Type B pancreatic cell (in vitro differentiated cells): Measurements from ENCODE around the gene FERD3L. TPM values are rescaled to one million over a fixed set of nuclear protein-coding genes. Genes with fewer than 3 reads are reported as not detected.
A peak's percentile ranks its signal among the peaks of the same experiment; 100 is the strongest.

Experiments
- DNase-seq: peaks from one replicate; pipeline ENCODE4 v3.0.0; 2021; ENCODE audit warnings: mixed read lengths; ENCODE audit not compliant: unreplicated experiment; ENCODE audit errors: extremely low spot score
- H3K27ac Mint-ChIP-seq: 2 replicates; pipeline ENCODE4 v1.8.0; 2021; ENCODE audit warnings: mild to moderate bottlenecking, mixed read lengths
- H3K27me3 Mint-ChIP-seq: 2 replicates; pipeline ENCODE4 v1.8.0; 2021; ENCODE audit warnings: mixed read lengths
- H3K36me3 Mint-ChIP-seq: 2 replicates; pipeline ENCODE4 v1.8.0; 2021; ENCODE audit warnings: mixed read lengths
- H3K4me1 Mint-ChIP-seq: one replicate; pipeline ENCODE4 v1.8.0; 2021; ENCODE audit warnings: mixed read lengths; ENCODE audit not compliant: unreplicated experiment
- H3K4me3 Mint-ChIP-seq: 2 replicates; pipeline ENCODE4 v1.8.0; 2021; ENCODE audit warnings: mild to moderate bottlenecking, mixed read lengths
- H3K9me3 Mint-ChIP-seq: 2 replicates; pipeline ENCODE4 v1.8.0; 2021; ENCODE audit warnings: mixed read lengths
- total RNA-seq: library from RNA; stranded (reverse); gene quantifications from 2 replicates; pipeline ENCODE4 v1.2.1, GENCODE V29; 2021; ENCODE audit warnings: low replicate concordance
- TF ChIP-seq, protein P1 (sequence below): fragments of 200-600 bp; sonication (generic); conservative IDR thresholded peaks from 2 replicates; pipeline ENCODE4 v1.5.0; 2021; ENCODE audit warnings: antibody characterized with exemption, mild to moderate bottlenecking

The FERD3L gene
- total RNA-seq, 1 donor from 2014 or later, result not detected

DNA sequence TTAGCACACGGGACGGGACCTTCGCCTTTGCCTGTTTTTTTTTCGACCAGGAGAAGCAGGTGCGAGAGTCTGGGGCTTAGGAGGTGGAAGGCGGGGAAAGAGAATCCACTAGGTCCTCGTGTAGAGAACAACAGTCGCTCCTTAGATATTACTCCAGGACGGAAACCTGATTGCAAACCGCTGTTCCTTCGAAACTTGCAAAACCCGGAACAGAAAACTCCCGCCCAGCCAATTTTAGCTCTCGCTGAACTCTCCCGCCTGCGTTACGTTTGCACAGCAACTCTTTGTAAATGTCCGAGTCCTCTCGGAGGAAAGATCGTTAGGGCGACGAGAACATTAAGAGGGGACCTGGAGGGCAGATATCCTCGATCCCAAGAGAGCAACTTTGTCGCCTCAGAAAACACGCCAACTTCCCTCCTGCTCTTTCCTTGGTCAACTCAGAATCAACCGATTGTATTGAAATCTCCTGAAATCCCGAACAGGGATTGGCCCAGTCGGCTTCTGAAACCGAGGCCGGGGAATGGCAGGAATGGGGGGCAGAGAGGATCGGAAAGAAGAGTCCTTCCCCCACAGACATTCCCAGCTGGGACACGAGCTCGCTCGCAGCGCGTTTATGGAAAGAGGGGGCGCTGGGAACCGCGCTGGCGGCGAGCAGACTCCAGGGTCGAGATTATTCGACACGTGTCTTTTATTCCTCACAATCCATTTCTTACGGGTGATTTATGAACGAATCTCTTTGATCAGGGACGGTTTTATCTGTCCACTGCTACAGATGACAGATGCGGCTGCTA lies 37.7 kb downstream of the FERD3L start:
- Mint-ChIP-seq H3K9me3 (peaks cover 4% of the 10 kb centered on the region), H3K27me3 (peaks cover 97% of the 10 kb centered on the region), H3K4me3 (peak overlapping the region; percentile 85), H3K36me3 (peaks cover 12% of the 10 kb centered on the region), H3K27ac (peak overlapping the region; percentile 21), H3K4me1 (peaks cover 58% of the 10 kb centered on the region)
- TF ChIP-seq, protein P1, sequence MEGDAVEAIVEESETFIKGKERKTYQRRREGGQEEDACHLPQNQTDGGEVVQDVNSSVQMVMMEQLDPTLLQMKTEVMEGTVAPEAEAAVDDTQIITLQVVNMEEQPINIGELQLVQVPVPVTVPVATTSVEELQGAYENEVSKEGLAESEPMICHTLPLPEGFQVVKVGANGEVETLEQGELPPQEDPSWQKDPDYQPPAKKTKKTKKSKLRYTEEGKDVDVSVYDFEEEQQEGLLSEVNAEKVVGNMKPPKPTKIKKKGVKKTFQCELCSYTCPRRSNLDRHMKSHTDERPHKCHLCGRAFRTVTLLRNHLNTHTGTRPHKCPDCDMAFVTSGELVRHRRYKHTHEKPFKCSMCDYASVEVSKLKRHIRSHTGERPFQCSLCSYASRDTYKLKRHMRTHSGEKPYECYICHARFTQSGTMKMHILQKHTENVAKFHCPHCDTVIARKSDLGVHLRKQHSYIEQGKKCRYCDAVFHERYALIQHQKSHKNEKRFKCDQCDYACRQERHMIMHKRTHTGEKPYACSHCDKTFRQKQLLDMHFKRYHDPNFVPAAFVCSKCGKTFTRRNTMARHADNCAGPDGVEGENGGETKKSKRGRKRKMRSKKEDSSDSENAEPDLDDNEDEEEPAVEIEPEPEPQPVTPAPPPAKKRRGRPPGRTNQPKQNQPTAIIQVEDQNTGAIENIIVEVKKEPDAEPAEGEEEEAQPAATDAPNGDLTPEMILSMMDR, result no peak
- DNase-seq, result no peak

DNA sequence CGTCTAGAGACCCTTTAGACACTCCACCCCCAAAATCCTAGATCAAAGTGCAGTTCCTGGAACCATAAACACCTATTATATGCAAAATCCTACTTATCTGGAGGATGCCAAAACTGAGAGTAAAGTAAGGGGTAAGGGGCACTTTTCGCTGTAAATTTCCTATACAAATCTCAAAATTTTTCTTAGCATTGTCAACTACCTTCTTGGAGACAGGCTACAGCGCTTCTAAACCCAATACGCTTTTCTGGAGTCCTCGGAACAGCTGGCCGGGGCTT lies 38.2 kb downstream of the FERD3L start:
- peaks cover 4% of the 10 kb centered on the region for H3K9me3 Mint-ChIP-seq
- H3K27ac Mint-ChIP-seq, result peak overlapping the region; percentile 21
- TF ChIP-seq, protein P1, result no peak
- H3K4me1 Mint-ChIP-seq, result peaks cover 58% of the 10 kb centered on the region
- DNase-seq, result no peak
- peaks cover 94% of the 10 kb centered on the region for H3K27me3 Mint-ChIP-seq
- H3K4me3 Mint-ChIP-seq, result peak overlapping the region; percentile 85
- H3K36me3 Mint-ChIP-seq, result peaks cover 12% of the 10 kb centered on the region

DNA sequence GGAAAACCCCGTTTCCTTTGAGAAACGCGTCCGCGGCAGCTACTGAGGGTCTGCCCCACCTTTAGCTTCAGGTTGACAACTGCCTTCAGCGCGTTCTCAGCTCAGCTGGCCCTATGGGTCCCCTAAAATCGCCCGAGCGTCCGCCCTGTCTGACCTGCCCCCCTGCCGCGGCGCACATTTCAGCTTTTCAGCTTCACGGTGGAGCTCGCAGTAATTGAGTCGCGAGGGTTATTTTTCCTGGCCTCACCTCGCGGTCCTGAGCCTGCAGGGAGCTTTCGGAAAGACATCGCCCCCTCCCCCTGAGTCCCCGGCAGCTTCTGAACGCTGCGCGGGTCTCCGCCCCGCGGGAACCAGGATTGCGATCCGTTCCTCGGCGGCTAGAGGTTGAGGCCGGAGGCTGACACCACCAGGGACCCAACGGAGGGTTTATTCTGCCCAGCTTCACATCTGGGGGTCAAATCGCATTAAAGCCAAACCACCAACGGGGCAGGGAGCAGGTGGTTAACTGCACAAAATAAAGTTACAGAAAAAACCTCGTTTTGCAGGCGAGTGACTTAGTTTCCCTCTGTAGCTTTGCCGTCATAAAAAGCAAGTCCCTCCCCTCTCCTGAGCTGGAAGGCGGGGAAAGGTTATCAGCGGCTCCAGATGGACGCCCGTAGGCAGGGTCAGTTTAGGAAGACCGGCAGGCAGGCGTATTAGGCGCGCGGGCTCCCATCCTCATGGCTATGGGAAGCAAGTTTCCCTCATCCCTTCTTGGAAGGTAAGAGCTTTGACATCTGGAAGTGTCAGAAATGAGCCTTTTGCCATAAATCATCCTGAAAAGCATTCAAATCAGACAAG lies 38.8 kb downstream of the FERD3L start:
- H3K27ac Mint-ChIP-seq, result peak overlapping the region; percentile 21
- peaks cover 91% of the 10 kb centered on the region for H3K27me3 Mint-ChIP-seq
- peaks cover 4% of the 10 kb centered on the region for H3K9me3 Mint-ChIP-seq
- DNase-seq, result no peak
- peaks cover 53% of the 10 kb centered on the region for H3K4me1 Mint-ChIP-seq
- H3K4me3 Mint-ChIP-seq, result peak overlapping the region; percentile 85
- H3K36me3 Mint-ChIP-seq, result peaks cover 12% of the 10 kb centered on the region
- TF ChIP-seq, protein P1, result no peak

DNA sequence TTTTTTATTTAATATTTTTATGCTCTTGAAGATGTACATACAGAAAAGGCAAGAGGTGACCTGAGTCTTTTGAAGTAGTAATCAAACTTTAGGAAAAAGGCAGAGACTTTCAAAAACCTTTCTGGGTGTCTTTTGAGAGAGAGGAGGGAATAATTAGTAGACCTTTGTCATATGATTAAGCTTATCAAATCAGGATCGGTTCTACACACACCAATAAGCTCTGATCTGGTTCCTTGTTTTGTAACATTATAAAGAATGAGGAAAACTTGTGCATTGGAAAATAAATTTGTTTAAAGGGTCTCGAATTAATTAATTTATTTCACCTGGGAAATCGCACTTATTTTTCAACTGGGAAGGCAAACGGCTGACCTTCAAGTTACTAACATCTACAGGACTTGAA lies 39.7 kb downstream of the FERD3L start:
- peak overlapping the region; percentile 21 for H3K27ac Mint-ChIP-seq
- H3K27me3 Mint-ChIP-seq, result peaks cover 90% of the 10 kb centered on the region
- H3K9me3 Mint-ChIP-seq, result peaks cover 4% of the 10 kb centered on the region
- H3K4me3 Mint-ChIP-seq, result peak overlapping the region; percentile 85
- TF ChIP-seq, protein P1, result no peak
- peaks cover 7% of the 10 kb centered on the region for H3K36me3 Mint-ChIP-seq
- DNase-seq, result no peak
- peaks cover 44% of the 10 kb centered on the region for H3K4me1 Mint-ChIP-seq

DNA sequence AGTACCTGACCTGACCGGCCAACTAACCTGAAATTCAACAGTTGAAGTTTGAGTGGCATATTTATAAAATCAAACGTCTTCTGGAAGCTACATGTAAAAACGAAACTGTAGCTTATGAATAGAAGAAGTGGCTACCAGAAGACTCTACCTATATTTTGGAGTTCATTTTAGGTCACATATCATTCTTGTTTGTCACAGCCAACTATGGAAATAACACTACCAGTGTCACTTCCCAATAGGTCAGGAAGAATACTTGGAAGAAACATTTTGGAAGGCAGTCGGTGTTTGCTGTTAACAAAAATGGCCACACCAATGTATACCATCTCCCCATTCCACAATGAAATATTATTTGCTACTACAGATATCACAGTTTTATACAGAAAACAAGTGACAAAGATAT lies 40.4 kb downstream of the FERD3L start:
- Mint-ChIP-seq H3K9me3 (peaks cover 4% of the 10 kb centered on the region), H3K4me1 (peaks cover 39% of the 10 kb centered on the region), H3K27me3 (peaks cover 87% of the 10 kb centered on the region), H3K36me3 (peaks cover 7% of the 10 kb centered on the region), H3K4me3 (peak overlapping the region; percentile 53), H3K27ac (no peak overlapping the region)
- TF ChIP-seq, protein P1, result no peak
- DNase-seq, result no peak
